ENCODE measurements around the gene SVEP1.
"Not testable (repeated sequence)": the region's sequence is repeated elsewhere in the genome, so short reads cannot be mapped to it uniquely, and the experiment has no call there.

SVEP1 gene

DNA sequence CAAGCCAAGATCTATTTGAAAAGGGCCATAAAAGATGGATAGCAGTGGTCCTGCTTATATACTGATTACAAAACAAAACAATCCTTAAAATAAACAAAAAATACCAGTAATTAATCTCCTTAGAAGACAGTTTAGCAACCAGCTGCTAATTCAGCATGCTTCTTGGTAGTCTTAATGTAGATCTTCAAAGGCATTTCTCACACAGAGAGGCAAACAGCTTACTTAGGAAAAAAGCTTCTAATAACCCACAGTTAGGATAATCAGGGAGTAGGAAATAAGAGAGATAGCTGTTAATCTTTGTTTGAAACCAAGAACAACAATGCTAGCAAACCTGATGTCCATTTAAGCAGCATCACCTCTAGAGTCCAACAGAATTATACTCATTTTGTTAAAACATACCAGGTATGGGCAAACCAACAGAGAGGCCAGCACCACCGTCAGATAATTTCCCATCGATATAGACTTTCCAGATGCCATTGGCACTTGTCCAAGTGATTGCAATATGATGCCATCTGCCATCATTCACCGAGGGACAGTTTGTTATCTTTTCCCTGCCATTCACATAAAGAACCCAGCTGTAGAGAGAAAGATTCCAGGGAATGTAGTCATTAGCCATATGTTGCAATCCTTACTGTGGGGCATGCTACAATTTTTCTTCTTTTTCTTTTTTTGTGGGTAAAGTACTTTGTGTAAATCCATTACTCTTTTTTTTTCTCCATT is 136.2 kb downstream of the SVEP1 start:
- no peak for DNase-seq

DNA sequence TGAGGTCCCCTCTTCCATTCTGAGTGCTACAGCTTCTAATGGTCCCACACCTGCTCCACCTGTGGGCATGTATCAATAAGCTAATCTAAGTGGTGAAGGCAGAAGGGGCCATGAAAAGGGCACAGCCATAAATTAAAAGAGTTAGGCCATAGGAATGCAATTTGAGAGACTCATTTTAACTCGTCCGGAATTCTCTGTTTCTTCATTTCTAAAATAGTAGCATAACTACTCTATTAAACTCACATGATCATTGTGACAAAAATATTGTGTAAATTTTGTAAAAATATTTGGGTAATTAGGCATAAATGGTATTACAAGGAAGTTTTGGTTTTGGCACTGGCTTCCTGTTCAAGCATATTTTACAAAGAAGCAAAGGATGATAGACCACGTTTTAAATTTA is 138.7 kb downstream of the SVEP1 start:
- no peak for DNase-seq

DNA sequence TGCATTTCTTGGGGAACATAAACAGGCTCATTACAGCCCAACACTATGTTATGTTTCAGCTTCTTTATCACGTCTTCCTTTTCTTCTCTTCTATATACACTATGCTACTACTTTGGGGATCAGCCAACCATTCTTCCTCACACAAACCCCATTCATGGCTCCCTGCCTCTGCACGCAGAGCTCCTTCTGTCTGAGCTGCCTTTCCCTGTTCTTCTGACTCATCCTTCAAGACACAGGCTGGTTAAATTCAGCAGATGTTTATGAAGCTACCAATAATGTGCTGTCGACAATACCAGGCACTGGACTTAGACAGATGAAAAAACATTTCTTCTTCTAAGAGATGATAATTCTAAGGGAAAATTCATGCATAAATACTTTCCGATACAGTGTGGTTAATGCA is 139.4 kb downstream of the SVEP1 start:
- no peak for DNase-seq

DNA sequence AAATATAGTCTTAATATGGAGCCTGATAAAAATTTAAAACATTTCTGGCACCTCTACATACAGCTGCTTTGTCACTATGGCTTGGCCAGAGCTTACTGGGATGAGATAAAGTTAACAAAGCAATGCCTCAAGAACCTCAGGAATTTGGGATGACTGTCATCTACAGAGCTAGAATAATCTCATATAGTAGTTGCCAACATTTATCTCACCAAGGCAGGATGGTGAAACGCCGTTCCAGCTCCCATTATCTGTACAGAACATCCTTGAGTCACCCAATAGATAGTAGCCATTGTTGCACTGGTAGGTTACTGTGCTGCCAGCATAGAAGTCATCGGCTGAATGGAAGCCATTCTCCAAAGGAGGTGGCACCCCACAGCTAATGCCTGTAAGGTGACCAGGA is 147.3 kb downstream of the SVEP1 start:
- DNase-seq, result no peak

DNA sequence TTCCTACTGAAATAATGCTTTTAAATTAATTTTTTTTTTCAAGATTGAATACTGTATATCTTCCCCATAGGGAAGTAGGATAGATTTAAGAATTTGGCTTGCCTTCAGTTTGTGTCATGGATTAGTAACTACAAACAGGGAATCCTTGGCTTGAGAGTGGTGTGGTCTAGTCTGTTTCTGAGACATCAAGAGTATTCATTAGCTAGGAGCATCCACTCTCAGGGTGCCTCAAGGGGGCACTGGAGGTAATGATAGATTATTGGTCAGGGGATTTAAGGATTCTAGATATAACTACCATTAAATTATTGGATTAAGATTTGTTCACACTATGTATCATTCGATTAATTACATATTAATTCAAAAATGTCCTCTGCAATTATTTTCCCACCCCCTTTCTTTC is 150.1 kb downstream of the SVEP1 start:
- DNase-seq, result no peak

DNA sequence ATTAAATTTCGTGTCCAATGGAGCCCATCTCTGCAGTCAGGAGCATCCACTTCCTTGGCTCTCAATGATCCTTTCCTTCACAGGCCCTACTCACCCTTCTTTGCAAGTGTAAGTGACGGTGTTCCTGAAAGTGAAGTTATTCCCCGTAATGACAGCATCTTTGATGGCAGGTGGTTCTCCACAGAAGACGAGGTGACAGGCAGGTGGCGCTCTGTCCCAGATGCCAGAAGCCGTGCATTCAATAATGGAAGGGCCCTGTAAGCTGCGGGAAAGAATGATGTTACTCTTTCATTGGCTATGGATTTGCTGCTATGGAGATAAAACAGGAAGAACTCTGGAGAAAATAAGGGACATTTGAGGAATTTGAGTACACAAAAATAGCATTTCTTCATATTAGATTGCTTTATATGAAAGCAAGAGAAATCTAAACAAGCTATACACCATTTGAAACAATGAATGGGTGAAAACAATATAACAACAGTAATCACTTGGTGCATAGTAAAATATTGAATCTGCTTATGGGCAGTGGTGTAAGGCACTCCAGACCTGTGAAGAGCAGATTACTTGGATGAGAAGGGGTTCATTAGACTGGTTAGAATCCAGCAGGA is 151.9 kb downstream of the SVEP1 start:
- DNase-seq, result peak; percentile 43 to 55

DNA sequence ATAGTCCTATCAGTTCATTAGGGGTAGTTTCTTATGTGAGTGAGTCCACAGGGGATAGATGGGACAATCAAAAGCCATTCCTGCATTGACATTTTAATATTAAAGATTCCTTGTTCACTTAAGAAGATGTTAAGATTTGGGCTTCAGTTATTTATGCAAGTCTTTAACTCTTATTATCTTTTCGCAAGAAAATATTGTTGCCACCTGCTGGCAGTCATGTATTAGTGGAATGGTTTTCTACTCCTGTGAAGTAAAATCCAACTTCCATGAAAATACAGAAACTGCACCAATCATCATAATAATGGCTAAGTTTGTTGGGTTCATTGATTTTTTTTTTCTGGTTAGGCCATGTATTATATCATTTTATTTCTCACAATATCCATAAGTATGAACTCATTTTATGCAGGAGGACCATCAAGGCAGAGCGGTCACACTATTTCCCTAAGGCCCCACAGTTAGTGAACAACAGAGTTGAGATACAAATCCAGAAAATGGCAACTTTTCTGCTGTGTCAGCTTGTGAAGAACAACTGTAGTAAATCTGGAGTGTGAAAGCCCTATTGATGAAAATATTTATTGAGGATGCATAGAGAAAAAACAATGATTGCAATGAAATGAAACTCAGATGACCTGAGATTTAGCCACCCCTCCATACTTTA is 153.4 kb downstream of the SVEP1 start:
- DNase-seq, result no peak

DNA sequence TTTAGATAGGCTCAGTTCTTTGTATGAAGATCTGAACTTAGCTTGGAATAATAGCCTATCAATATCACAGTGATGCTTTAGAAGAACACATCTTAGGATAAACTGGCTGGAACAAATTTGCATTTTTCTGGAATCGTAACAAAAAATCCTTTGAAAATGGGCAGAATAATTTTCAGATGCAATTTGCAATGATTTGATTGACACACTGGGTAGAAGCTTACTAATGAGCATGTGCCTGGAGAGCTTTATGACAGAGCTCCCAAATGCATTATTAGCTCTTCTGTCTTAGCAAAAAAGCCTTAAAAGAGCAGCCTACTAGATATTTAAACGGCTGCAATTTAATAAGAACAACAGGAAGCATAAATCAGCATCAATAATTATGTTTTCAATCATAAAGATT is 165.1 kb downstream of the SVEP1 start:
- DNase-seq, result no peak

DNA sequence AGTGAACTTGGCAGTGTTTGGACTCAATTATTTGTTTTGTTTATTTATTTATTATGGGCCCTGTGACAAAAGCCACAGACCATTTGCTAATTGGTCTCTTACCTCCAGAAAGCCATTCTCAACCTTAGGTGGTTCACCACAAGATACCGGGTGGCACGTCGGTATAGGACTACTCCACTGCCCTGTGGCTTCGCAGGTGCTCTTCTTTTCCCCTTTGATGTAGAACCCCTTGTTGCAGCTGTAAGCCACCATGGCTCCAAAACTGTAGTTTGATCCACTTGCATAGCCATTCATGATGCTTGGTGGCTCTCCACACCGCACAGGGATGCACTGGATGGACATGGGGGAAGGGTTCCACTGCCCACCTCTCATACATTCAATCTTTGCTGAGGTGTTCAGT is 168.6 kb downstream of the SVEP1 start:
- DNase-seq, result no peak

DNA sequence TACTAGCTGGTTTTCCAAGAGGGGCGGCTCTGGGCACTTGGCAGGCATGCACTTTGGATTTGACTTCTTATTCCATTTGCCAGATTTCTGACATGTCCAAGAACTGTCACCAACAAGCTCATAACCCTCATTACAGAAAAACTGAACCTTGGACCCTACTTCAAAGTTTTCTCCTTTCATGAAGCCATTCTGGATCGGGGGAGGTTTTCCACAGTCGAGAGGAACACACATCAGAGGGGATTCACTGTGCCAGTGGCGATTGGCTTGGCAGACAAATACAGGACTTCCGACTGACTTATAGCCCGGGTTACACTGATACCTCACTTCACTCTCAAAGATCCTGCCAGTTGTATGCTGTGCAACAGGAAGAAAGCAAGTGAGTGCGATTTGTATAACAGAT is 170.9 kb downstream of the SVEP1 start:
- no peak for DNase-seq

DNA sequence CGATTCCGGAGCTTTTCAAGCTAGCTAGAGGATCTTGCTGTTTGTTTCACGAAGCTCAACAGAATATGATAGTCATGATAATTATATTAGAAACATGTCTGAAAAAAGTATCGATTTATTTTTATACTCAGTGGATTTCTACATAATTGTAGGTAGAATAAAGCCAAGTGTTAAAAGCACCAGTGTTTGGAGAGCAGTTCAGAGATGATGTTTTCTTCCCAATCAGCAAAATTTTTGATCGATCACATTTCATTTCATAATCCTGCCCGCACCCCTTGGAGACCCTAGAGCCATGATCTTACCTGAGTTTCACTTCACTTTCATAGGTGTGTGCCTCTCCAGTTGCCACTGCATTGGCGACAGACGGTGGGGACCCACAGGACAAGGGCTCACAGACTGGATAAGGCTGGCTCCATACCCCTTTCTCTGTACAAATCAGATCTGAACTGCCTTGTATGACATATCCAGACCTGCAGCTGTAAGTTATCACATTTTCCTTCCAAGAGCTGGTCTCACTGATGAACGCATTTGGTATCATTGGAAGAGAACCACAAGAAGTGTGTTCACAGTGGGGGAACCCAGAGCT is 173.6 kb downstream of the SVEP1 start:
- DNase-seq, result no peak

DNA sequence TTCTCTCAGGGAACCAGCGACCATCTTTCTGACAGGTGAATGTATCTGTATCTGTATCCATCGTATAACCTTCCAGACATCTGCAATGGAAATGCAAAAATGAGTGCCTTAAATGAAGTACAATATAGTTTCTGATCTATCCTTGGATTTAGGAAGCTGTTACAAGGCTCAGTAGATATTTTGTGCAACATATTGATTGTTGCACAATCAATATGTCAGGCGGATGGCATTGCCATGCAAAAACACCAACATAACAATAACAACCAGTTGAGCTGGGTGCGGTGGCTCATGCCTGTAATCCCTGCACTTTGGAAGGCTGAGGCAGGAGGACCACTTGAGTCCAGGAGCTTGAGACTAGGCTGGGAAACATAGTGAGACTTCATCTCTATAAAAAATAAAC is 175.1 kb downstream of the SVEP1 start:
- DNase-seq, result no peak

DNA sequence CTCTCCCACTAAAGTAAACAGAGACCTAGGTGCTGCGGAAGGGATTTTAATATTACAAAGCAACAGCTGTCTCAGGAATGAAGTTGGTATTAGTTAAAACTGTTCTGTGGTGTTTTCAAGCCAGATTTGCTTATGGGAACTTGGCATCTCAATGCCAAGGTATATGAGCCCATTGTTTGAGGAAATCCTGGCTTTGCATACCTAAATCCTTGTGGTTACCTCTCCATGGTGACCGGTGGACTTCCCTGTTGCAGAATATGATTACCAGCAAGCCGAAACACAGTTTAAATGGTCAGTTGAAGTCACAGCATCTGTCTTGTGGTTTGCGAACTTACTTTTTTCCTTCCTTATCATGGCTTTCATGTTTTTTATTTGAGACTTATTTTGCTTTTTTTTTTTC is 179.6 kb downstream of the SVEP1 start:
- no peak for DNase-seq

DNA sequence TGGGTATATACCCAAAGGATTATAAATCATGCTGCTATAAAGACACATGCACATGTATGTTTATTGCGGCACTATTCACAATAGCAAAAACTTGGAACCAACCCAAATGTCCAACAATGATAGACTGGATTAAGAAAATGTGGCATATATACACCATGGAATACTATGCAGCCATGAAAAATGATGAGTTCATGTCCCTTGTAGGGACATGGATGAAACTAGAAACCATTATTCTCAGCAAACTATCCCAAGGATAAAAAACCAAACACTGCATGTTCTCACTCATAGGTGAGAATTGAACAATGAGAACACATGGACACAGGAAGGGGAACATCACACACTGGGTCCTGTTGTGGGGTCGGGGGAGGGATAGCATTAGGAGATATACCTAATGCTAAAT is 180.5 kb downstream of the SVEP1 start:
- DNase-seq, result not testable (repeated sequence)

DNA sequence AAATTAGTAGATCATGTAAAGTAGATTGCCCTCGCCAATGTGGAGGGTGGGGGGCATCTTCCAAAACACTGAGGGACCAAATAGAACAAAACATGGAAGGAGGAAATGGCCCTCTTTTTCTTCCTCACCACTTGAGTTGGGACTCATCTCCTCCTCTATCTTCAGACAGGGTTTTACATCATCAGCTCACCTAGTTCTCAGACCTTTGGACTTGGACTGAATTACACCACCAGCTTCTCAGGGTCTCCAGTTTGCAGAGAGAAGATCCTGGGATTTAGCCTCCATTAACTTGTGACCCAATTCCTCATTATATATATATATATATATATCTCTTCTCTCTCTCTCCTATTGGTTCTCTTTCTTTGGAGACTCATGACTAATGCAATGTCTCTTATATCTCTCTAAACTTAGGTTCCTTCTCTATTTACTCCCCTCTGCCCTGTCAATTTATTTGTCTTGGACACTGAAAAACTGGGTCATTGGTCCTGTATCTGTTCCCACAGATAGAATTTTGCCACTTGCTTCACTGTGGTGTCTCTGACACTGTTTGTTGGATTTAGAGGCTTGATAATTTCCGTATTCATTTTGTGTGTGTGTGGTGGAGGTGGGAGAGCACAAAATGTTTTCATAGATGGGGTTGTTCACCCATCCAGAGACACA is 187.6 kb downstream of the SVEP1 start:
- no peak for DNase-seq

DNA sequence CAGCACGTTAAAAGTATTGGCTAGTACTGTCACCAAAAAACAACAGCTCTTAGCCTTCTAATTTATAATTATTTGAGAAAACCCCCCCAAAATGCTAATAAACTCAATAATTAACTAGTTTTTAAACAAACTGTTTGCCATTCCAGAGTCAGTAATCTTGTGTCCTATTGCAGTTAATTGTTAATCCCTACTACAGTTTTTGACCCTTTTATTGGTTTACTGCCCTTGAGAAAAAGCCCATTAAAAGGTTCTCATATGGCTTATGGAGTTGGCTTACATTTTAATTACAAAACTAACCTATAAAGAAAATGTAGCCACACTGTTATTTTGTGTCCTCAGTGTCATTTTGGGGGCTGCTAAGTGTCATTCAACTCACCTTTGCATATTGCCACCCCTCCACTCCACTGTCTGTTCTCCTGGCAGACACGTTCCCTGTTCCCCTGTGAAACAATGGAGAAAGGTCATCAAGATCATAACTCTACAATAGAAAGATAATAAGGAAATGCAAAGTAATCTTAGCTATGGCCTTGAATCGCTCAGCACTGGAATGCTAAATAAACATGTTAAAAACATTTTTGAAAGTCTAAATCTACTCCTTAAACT is 190.3 kb downstream of the SVEP1 start:
- DNase-seq, result no peak

DNA sequence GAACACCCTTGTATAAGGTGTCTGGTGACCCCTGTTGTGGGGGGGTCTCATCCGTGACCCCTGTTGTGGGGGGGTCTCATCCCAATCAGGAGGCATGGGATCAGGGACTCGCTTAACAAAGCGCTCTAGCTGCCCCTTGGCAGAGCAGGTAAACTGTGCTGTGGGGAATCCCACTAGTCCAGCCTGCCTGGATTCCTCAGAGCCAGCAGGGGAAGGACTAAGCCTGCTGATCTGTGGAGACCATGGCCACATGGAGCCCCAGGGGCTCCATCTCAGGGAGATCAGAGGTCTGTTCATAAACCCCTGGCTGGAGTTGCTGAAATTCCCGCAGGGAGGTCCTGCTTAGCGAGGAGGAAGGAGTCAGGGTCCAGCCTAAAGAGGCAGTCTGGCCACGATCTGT is 196.1 kb downstream of the SVEP1 start:
- DNase-seq, result no peak

DNA sequence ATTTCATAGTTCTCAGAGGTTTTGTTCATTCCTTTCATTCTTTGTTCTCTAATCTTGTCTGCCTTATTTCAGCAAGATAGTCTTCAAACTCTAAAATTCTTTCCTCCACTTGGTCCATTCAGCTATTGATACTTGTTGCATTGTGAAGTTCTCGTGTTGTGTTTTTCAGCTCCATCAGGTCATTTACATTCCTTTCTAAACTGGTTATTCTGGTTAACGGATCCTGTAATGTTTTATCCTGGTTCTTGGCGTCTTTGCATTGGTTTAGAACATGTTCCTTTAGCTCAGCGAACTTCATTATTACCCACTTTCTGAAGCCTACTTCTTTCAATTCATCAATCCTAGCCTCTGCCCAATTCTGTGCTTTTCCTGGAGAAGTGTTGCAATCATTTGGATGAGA is 196.8 kb downstream of the SVEP1 start:
- DNase-seq, result no peak

DNA sequence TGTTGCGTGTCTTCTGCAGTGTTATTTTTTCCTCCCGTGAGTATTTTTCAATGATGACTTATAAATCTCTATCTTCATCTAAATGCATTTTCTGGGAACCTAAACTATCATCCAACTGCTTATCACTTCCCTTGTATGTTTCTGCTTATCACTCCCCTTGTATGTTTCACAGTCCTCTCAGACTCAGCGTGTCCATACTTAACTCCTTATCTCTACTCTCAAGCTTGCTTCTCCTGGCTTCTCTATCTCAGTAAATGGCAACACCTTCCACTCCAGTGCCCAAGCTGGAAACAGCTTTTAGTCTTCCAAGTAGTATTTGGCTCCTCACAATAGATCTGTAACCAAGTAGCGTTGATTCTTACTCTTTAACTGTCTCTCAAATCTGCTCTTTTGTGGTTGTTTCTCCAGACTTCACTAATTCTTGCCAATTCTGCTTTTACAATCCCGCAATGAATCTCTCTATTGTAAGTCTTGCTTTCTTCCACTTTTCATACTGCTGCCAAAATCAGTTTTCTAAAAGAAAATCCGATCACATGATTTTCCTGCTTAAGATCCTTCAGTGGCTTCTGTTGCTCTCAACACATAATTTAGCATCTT is 208.0 kb downstream of the SVEP1 start:
- DNase-seq, result no peak

DNA sequence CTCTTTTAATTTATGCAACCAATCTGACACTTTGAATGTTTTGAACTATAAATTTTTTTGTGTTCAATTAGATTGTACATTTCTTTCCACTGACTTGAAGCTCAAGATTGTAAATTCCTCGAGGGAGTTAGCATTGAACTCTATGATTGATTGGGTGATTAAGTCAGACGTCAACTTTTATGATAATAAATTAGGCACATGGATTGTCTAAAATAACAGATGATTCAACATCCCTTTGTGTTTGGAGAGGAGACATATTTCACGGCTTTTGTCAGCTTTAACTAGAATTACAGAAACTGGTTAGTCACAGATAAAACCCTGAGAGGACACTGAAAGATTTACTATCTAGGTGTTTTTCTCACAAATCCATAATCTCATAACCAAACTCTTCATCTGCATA is 209.2 kb downstream of the SVEP1 start:
- no peak for DNase-seq

DNA sequence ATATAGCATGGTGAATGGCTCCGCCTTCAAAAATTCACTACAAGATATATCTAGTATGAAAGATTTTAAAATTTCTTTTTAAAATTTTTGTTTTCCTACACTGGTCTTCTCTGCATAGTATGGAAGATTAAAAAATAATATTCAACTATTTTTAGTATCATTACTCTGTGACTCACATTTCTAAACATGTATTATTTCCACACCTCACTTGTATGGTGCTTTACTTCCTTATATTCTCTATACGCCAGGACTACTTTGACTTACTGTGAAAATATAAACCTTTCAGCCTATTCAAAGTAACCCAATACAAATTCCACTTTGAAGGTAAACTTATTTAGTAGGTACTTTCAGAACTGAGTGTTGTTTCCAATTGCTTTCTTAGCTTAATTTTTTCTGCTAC is 215.1 kb downstream of the SVEP1 start:
- DNase-seq, result no peak

DNA sequence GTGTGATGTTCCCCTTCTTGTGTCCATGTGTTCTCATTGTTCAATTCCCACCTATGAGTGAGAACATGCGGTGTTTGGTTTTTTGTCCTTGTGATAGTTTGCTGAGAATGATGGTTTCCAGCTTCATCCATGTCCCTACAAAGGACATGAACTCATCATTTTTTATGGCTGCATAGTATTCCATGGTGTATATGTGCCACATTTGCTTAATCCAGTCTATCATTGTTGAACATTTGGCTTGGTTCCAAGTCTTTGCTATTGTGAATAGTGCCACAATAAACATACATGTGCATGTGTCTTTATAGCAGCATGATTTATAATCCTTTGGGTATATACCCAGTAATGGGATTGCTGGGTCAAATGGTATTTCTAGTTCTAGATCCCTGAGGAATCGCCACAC is 220.5 kb downstream of the SVEP1 start:
- DNase-seq, result not testable (repeated sequence)

DNA sequence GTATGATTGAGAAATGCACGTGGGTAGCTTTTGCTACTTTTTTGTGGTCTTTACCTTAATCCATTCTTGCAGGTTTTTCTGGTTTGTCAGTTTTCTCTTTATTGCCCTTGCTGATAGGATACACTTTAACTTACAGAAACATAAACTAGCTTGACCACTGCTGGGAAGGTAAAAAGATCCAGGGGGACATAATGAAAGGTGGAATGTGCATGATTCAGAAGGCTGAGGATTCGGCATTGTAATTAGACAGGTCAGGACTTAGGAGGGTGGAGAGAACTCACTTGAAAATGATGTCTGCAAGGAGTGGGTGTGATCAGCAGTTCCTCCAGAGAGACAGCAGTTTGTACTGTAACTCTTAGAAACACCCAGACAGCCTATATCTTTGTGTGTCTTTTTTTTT is 222.0 kb downstream of the SVEP1 start:
- DNase-seq, result no peak

Measured in activated T-cell treated with anti-CD3 and anti-CD28 coated beads, Interleukin-2, amount 50 U/mL, for 48 hours (primary cell).